HepG2 (cell line): ENCODE data around the gene PYGB. TPM values are rescaled to one million over a fixed set of nuclear protein-coding genes. Genes with fewer than 3 reads are reported as not detected.

Experiments
- ATAC-seq: fragments of 200-7000 bp; cut with Tn5 transposase; 3 replicates; pipeline ENCODE4 v1.9.1; 2020; ENCODE audit warnings: mild to moderate bottlenecking, moderate library complexity
- BruUV-seq: library from RNA; stranded (reverse); fragments of 400-500 nt; replicated peaks from 2 replicates; lab custom pipeline; 2021; lab: Mats Ljungman, UMichigan
- CTCF ChIA-PET: fragments of 300-600 bp; formaldehyde crosslinking; extraction: SDS; loops from one replicate; lab custom pipeline; 2021; ENCODE audit warnings: low total read pairs, inconsistent platforms, low intra/inter-chr PET ratio; lab: Yijun Ruan, JAX
- POLR2A ChIA-PET: fragments of 350-600 bp; sonication (Branson Sonifier 250); formaldehyde crosslinking; loops from one replicate; lab custom pipeline; 2020; ENCODE audit warnings: antibody characterized with exemption, inconsistent platforms; lab: Yijun Ruan, JAX
- DNase-seq: peaks from one replicate; pipeline ENCODE4 v3.0.0-alpha.2; 2015; ENCODE audit warnings: low spot score
- FAIRE-seq: peaks from 3 replicates; lab custom pipeline; 2011; peaks lifted over from hg19 to GRCh38; lab: Jason Lieb, UNC
- H2AFZ ChIP-seq: one replicate; pipeline ENCODE4 v1.6.1; 2011; ENCODE audit warnings: low read length, inconsistent platforms
- H3K27ac ChIP-seq: fragments of 300-600 bp; 3 replicates; pipeline ENCODE4 v1.8.0; 2011; ENCODE audit warnings: mixed run types, mild to moderate bottlenecking, mixed read lengths, low read length, inconsistent platforms; ENCODE audit not compliant: insufficient read depth; ENCODE audit errors: extremely low read length
- H3K27me3 ChIP-seq, 2 experiments: fragments of 200-600 bp in 1 of 2; 2 replicates in 1 of 2; 3 replicates in 1 of 2; pipeline versions ENCODE4 v1.6.0 to v1.8.0; 2011; ENCODE audit warnings: low read length in 2 of 2, mild to moderate bottlenecking in 2 of 2, moderate library complexity in 2 of 2, inconsistent platforms in 1 of 2; ENCODE audit not compliant: insufficient read depth in 2 of 2, control insufficient read depth in 1 of 2
- H3K36me3 ChIP-seq, 2 experiments: fragments of 200-600 bp in 1 of 2; replicated peaks in 1 of 2; 2 replicates in 1 of 2; 3 replicates in 1 of 2; pipeline versions ENCODE4 v1.5.1 to v1.8.0; 2011; ENCODE audit warnings: low read length in 2 of 2, inconsistent platforms in 1 of 2; ENCODE audit not compliant: insufficient read depth in 2 of 2, control insufficient read depth in 1 of 2
- H3K4me1 ChIP-seq: 2 replicates; pipeline ENCODE4 v1.5.1; 2012; ENCODE audit warnings: low read length, inconsistent platforms; ENCODE audit not compliant: insufficient read depth
- H3K4me2 ChIP-seq: 2 replicates; pipeline ENCODE4 v1.6.0; 2011; ENCODE audit warnings: low read depth, low read length, inconsistent platforms
- H3K4me3 ChIP-seq, 3 experiments: fragments of 200-600 bp in 1 of 3; sonication (generic), shearing (Covaris generic) in 1 of 3; replicated peaks in 1 of 3; 2 replicates each; pipeline ENCODE4 v1.5.1; 2011 to 2016; ENCODE audit warnings: low read length in 3 of 3, inconsistent platforms in 2 of 3, low read depth in 2 of 3, mild to moderate bottlenecking in 2 of 3, control low read depth in 1 of 3, mixed read lengths in 1 of 3; ENCODE audit not compliant: insufficient read depth in 1 of 3
- H3K79me2 ChIP-seq: one replicate; pipeline ENCODE4 v1.6.1; 2011; ENCODE audit warnings: low read length, inconsistent platforms; ENCODE audit not compliant: insufficient read depth
- H3K9ac ChIP-seq: 2 replicates; pipeline ENCODE4 v1.6.0; 2011; ENCODE audit warnings: mild to moderate bottlenecking, low read depth, low read length, inconsistent platforms; ENCODE audit not compliant: insufficient read depth
- H3K9me3 ChIP-seq: 2 replicates; pipeline ENCODE4 v1.5.1; 2012; ENCODE audit warnings: mild to moderate bottlenecking, low read length
- H4K20me1 ChIP-seq: 2 replicates; pipeline ENCODE4 v1.6.0; 2011; ENCODE audit warnings: inconsistent platforms, mild to moderate bottlenecking, low read length, moderate library complexity; ENCODE audit not compliant: insufficient read depth
- AGO1 ChIP-seq: fragments of 200-400 bp; formaldehyde crosslinking; IDR thresholded peaks from 2 replicates; pipeline ENCODE4 v1.6.1; 2017; ENCODE audit warnings: mild to moderate bottlenecking, low read depth, low read length, moderate library complexity; ENCODE audit not compliant: poor library complexity, severe bottlenecking
- AGO2 ChIP-seq: fragments of 200-400 bp; formaldehyde crosslinking; optimal IDR thresholded peaks from 2 replicates; pipeline ENCODE3; 2017; ENCODE audit warnings: mild to moderate bottlenecking, low read depth, low read length, moderate library complexity
- EHMT2 ChIP-seq: fragments of 200-600 bp; sonication (generic); IDR thresholded peaks from 2 replicates; pipeline ENCODE4 v1.7.0; 2017; ENCODE audit warnings: antibody characterized with exemption, low read depth, low read length, borderline replicate concordance
- GFI1 ChIP-seq: sonication (generic); formaldehyde crosslinking; IDR thresholded peaks from 2 replicates; pipeline ENCODE4 v1.5.0; 2020; ENCODE audit warnings: missing genetic modification reagents, mild to moderate bottlenecking, borderline replicate concordance
- NFYC ChIP-seq: IDR thresholded peaks from 2 replicates; pipeline ENCODE4 v1.6.1; 2016; ENCODE audit warnings: missing genetic modification reagents, missing compliant biosample characterization
- SIN3A ChIP-seq: IDR thresholded peaks from 2 replicates; pipeline ENCODE4 v1.6.1; 2011; ENCODE audit warnings: low read depth, mild to moderate bottlenecking, control low read depth, low read length, borderline replicate concordance
- THYN1 ChIP-seq: sonication (generic); formaldehyde crosslinking; IDR thresholded peaks from 2 replicates; pipeline ENCODE4 v1.8.1; 2023; ENCODE audit warnings: low read depth, mild to moderate bottlenecking, moderate library complexity, missing genetic modification reagents, borderline replicate concordance
- TMF1 ChIP-seq: sonication (generic); formaldehyde crosslinking; IDR thresholded peaks from 2 replicates; pipeline ENCODE4 v1.8.1; 2022; ENCODE audit warnings: low read depth, missing genetic modification reagents
- ZNF20 ChIP-seq: sonication (generic); formaldehyde crosslinking; IDR thresholded peaks from 2 replicates; pipeline ENCODE4 v1.4.0; 2020; ENCODE audit warnings: mild to moderate bottlenecking, moderate library complexity, missing genetic modification reagents
- ZNF557 ChIP-seq: sonication (generic); formaldehyde crosslinking; IDR thresholded peaks from 2 replicates; pipeline ENCODE4 v1.4.0; 2020; ENCODE audit warnings: missing genetic modification reagents
- ZSCAN21 ChIP-seq: sonication (generic); formaldehyde crosslinking; IDR thresholded peaks from 2 replicates; pipeline ENCODE4 v1.8.0; 2022; ENCODE audit warnings: mild to moderate bottlenecking, missing genetic modification reagents, moderate library complexity, borderline replicate concordance
- WGBS: methylation state at CpG from one replicate; pipeline ENCODE4 v1.1.6; 2017; ENCODE audit warnings: low lambda C conversion rate; 5-methylcytosine and 5-hydroxymethylcytosine counted together
- in situ Hi-C: cut with HindIII; loops from 2 replicates; pipeline ENCODE4 v1.10.0; 2017; ENCODE audit warnings: low pct_unique_long_range_greater_than_20kb; ENCODE audit not compliant: extremely low pct_ligation_motif_present
- intact Hi-C: fragments of 100-400 bp; cut with micrococcal nuclease; formaldehyde crosslinking; loops from one replicate; pipeline ENCODE4 v1.10.0; 2022; ENCODE audit not compliant: unreplicated experiment
- polyA plus RNA-seq, 8 experiments: library from polyadenylated mRNA; depleted of rRNA in 3 of 8; stranded (reverse) in 7 of 8; unstranded in 1 of 8; fragments of >200 nt; fragmentation: Illumina TruSeq in 4 of 8; extraction: Trizol in 4 of 8; gene quantifications; 2 replicates each; pipeline versions ENCODE4 v1.2.1 to v1.2.3, GENCODE V29; 2011 to 2016; ENCODE audit warnings: low read depth in 4 of 8, missing spikeins in 1 of 8, mixed read lengths in 1 of 8; ENCODE audit not compliant: insufficient read depth in 1 of 8
- total RNA-seq, 5 experiments: library from RNA; depleted of rRNA; stranded (reverse); fragments of >200 nt; fragmentation: Illumina TruSeq; extraction: Trizol; gene quantifications; 2 replicates each; pipeline ENCODE4 v1.2.3, GENCODE V29; 2016; ENCODE audit warnings: low read depth in 1 of 5
- TF ChIP-seq, protein P1 (sequence below): sonication (generic); formaldehyde crosslinking; IDR thresholded peaks from 2 replicates; pipeline ENCODE4 v1.5.0; 2020; ENCODE audit warnings: missing genetic modification reagents

Gene PYGB
- total and polyA plus RNA-seq, 2 of the 13 experiments (the other 11 are each of a cell fraction or from before 2014, with no cell fraction given), result 24.2 to 86.3 TPM

DNA sequence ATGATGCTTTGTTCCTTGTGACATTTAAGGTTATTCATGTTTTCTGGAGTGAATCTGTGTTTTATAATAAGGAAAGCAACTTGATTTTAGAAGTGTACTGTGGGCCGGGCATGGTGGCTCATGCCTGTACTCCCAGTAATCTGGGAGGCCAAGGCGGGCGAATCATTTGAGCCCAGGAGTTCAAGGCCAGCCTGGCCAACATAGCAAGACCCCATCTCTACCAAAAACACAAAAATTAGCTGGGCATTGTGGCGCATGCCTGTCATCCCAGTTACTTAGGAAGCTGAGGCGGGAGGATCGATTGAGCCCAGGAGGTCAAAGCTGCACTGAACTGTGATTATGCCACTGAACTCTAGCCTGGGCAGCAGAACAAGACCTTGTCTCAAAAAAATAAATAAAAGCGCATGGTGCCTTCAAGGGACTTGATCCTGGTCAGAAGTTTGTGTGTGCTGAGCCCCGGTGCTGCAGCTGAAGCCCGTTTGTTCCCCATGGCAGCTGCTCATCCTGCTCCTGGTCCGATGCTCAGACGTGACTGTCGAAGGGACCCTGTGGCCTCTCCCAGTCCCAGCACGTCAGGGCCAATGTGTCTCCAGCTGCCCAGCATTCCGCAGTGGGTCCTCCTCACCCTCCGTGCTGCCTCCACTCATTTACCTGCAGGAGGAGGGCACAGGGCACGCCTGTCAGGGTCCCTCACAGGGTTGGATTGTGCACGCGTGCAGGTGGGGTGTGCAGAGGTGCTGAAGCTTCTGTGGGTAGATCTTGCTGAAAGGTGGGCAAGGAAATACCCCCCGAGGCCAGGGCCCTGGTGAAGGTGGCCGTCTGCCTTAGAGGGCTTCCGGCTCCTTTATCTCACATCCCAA is 34.1 kb upstream of the PYGB start (continued):
- TF ChIP-seq TMF1 (CRISPR knock-in tag) (no peak), AGO1 (peak; percentile 43), EHMT2 (no peak), ZNF557 (no peak), NFYC (CRISPR knock-in tag) (no peak)

DNA sequence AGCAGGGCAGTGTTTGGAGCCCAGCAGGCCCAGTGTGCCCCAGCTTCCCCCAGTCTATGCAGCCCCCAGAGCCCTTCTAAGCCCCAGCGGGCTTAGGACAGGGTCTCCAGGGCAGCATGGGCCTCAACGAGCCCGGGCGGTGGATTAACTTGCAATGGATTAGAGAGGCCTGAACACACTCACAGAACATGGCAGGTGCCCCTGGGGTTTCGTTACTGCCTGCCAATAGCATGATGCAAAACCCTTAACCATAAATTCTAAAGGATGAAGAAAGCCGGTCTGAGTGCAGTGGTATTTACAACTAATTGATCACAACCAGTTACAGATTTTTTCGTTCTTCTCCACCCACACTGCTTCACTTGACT is 33.5 kb upstream of the PYGB start:
- in situ Hi-C loops (no loop called here), intact Hi-C loops (no loop called here)
- H3K27me3 ChIP-seq, result no peaks in the 10 kb centered on the region
- no peaks in the 10 kb centered on the region for H3K79me2 ChIP-seq
- no peak overlapping the region for H3K4me3 ChIP-seq
- no peaks in the 10 kb centered on the region for H3K4me1 ChIP-seq
- H3K4me2 ChIP-seq, result no peak overlapping the region
- DNase-seq (no peak), FAIRE-seq (no peak), ATAC-seq (no peak)
- H3K9me3 ChIP-seq, result no peaks in the 10 kb centered on the region
- ChIA-PET POLR2A (interaction anchor here (0.9 kb wide), 1 partner anchor 13 kb away, joined by 3 read pairs; no protein-coding TSS in a partner anchor), CTCF (no interaction called here)
- H3K36me3 ChIP-seq, result peaks cover 62 to 92% of the 10 kb centered on the region in 2 experiments
- WGBS, result 88% methylated on average over 6 of the region's 7 CpGs
- H3K9ac ChIP-seq, result no peak overlapping the region
- no peak overlapping the region for H2AFZ ChIP-seq
- no peak overlapping the region for H3K27ac ChIP-seq
- no TSS peak for BruUV-seq
- TF ChIP-seq, protein P1, sequence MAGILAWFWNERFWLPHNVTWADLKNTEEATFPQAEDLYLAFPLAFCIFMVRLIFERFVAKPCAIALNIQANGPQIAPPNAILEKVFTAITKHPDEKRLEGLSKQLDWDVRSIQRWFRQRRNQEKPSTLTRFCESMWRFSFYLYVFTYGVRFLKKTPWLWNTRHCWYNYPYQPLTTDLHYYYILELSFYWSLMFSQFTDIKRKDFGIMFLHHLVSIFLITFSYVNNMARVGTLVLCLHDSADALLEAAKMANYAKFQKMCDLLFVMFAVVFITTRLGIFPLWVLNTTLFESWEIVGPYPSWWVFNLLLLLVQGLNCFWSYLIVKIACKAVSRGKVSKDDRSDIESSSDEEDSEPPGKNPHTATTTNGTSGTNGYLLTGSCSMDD (CRISPR knock-in tag), result no peak
- TF ChIP-seq AGO2, result peak; percentile 56
- TF ChIP-seq SIN3A, result no peak
- no peak for TF ChIP-seq GFI1 (CRISPR knock-in tag)
- no peak for TF ChIP-seq ZSCAN21
- no peak for TF ChIP-seq THYN1 (CRISPR knock-in tag)
- TF ChIP-seq ZNF20 (CRISPR knock-in tag), result no peak
- no peaks in the 10 kb centered on the region for H4K20me1 ChIP-seq
